Forelimb muscle (tissue), 1 donor: ENCODE measurements around the gene HIP1R. TPM values are rescaled to one million over a fixed set of nuclear protein-coding genes. Genes with fewer than 3 reads are reported as not detected.

Source experiments
- DNase-seq: peaks from one replicate; pipeline ENCODE4 v3.0.0-alpha.2; 2013; ENCODE audit warnings: low read depth
- polyA plus RNA-seq: library from polyadenylated mRNA; unstranded; fragments of 120-200 nt; gene quantifications from one replicate; pipeline ENCODE4 v1.2.1, GENCODE V29; 2013; ENCODE audit not compliant: insufficient read length

HIP1R gene
- polyA plus RNA-seq, 1 donor, result 7.1 TPM

DNA sequence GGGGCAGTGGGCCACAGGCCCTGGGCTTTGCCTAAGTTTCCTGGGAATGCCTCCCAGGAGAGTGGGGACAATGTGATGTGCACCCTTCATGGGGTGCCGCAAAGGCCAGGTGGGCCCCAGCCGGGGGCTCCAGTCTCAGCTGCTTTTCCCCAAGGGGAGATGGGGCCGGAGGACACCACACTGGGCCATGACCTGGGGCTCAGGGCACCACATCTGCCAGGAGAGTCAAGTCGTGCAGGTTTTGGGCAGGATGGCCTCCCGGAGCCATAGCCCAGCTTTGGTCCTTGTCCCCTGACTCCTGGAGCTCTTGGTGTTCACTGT, 12.2 kb downstream of the HIP1R start:
- no peak for DNase-seq

DNA sequence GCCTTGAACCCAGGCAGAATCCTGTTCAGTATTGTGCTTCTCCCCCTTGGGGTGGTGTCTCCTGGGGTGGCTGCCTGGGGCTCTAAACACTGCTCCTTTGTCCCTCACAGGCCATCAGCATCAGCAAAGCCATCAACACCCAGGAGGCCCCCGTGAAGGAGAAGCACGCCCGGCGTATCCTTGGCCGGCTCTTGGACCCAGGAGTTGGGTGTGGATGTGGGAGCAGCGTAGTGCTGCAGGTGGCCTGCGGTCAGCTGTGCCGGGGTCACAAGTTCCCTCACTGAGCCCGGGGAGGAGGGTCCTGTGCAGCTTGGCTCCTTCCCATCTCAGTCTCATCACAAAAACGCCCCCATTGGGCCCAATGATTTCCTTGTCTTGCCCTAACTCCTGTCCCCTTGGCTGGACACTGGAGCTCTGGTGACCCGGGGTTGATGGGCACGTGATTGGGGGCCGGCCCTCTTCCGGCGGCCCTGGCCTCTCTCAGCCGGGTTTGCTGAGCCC, 12.7 kb downstream of the HIP1R start:
- no peak for DNase-seq

DNA sequence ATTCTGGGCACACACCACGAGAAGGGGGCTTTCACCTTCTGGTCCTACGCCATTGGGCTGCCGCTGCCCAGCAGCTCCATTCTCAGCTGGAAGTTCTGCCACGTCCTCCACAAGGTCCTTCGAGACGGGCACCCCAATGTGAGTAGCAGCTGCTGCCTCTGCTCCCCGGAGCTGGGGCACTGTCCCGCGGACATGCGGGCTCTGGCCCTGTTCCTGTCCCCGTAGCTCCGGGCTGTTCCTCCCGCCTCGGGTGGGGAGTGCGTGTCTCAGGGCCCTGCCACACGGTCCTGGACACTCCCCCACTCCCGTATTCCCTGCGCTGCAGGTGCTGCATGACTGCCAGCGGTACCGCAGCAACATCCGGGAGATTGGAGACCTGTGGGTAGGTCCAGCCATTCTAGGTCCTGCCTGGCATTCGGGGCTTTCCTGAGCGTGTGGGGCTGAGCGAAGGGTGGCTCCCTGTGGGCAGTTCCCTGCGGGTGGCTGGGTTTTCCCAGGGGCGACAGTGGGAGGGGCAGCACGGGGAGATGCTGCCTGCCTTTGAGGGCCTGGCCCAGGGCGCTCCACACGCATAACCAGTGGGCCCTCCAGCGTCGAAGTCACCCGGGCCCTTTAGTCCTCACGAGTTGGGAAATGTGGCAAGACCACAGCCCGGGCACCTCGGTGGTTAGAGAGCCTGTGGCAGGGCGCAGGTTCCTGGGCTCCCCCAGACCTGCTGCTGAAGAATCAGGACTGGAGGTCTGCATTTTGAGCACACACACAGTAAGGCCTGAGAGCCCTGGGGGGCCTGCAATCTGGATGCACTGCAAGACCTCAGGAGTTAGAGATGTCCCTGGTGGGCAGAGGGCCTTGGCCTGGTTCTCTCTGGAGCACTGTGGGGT, 13.5 kb downstream of the HIP1R start:
- DNase-seq, result no peak

DNA sequence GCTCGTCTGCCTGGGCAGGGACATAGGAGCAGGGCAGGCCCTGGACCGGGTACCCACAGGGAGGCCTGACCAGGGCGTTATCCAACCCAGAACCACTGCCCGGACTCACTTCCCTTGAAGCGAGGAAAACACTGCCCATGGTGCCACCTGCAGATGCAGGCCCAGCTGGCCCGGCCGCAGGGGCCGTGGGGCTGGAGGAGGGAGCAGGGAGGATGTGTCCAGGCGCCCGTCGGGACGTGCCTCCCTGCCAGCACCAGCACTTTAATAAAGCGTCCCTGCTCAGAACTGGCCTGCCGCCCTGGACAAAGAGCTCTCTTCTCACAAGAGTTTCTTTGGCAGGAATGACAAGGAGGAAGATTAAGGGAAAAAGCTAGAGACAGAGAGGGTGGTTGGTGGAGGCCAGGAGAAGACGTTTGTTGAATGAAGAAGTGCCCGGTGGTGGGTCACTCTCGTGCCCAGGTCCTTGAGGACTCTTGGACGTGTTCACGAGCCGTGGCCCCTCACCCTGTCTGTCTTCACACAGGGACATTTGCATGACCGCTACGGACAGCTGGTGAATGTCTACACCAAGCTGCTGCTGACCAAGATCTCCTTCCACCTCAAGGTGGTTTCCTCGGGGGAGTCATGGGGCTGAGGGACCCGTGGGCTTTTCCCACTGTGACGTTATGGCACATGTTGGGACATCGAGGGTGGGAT, 14.2 kb downstream of the HIP1R start:
- DNase-seq, result no peak

DNA sequence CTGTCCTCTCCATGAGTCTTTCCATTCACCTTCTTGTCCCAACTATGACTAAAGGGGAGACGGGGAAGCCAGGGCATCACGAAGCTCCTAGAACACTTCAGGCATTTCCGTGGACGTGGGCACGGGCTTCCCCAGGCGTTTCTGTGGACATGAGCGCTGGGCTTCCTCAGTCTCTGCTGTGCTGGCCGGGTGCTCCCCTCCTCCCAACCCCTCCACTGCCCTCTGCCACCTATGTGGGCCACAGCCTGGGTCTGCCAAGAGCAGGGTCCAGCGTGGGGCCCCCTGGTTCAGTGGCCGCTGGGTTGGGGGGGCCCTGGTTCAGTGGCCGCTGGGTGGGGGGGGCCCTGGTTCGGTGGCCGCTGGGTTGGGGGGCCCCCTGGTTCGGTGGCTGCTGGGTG, 14.8 kb downstream of the HIP1R start:
- no peak for DNase-seq

DNA sequence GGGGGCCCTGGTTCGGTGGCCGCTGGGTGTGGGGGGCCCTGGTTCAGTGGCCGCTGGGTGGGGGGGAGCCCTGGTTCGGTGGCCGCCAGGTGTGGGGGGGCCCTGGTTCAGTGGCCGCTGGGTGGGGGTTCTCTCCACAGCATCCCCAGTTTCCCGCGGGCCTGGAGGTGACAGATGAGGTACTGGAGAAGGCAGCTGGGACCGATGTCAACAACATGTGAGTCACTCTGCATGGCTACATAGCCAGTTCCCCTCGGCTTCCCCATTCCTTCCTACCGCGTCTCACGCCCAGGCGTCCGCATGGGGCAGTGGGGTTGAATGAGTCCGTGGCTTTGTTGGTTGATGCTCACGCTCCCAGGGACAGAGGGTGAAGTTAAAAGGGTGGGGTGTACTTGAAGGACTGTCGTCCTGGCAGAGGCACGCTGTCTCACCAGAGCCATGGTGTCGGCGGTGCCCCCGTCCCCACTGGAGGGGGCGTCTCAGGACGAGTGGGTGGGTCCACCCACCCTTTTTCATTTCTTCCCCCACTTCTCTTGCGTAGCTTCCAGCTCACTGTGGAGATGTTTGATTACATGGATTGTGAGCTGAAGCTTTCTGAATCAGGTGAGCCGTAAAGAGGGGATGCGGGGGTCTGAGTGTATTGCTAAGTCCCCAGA, 15.6 kb downstream of the HIP1R start:
- no peak for DNase-seq

DNA sequence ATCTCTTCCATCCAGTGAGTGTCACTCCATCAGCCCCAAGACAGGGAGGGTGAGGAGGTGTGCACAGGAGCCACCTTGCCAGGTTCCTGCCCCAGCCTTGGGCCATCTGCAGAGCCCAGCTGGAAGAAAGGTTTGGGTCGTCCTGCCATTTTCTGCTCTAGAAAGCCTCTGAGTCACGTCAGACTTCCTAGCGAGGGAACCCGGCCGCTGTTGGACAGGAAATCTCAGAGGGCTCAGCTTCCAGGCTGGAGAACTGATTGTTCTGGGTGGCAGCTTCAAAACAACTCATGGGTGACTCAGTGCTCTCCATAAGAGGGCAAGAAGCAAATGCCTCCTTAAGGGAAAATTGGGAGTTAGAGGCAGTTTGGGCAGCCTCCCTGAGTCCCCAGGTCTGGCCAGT, 16.6 kb downstream of the HIP1R start:
- DNase-seq, result no peak

DNA sequence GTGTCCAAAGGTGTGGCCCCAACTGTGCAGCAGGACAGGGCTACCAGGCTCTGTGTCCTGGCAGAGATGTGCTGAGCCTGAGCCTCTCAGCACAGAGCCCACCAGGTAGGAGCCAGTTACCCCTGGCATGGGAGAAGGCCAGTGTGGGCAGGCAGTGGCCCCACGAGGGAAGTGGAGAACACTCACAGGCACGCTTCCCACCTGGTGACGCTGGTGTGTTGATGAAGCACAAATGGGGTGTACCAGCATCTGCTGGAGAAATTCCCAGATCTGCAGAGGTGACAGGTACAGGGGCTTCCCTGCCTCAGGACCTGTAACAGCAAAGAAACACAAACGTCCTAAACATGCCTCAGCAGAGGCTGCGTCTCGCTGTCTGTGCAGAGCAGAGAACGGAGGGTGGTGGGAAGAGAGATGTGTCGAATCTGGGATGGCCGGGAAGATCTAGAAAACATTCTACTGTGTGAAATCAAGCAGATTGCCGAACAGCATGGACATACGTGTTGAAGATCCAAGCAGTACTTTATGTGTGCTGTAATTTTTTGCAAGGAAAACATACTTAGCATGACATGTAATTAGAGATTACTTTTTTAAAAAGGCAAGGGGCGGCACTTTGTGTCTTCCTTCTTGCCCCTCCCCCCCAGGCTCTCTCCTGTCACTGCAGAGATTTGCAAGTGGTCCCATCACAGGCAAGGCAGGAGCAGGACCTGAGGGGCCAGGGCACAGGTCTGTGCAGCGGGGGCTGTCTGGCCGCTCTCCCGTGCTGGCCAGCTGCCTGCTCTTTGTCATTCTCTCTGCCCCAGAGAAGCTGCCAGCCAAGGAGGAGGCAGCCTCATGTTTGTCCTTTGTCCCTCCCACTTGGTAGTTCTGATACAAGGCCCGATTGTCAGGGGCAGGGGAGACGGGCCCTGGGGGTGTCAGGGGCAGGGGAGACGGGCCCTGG, 17.3 kb downstream of the HIP1R start:
- no peak for DNase-seq

DNA sequence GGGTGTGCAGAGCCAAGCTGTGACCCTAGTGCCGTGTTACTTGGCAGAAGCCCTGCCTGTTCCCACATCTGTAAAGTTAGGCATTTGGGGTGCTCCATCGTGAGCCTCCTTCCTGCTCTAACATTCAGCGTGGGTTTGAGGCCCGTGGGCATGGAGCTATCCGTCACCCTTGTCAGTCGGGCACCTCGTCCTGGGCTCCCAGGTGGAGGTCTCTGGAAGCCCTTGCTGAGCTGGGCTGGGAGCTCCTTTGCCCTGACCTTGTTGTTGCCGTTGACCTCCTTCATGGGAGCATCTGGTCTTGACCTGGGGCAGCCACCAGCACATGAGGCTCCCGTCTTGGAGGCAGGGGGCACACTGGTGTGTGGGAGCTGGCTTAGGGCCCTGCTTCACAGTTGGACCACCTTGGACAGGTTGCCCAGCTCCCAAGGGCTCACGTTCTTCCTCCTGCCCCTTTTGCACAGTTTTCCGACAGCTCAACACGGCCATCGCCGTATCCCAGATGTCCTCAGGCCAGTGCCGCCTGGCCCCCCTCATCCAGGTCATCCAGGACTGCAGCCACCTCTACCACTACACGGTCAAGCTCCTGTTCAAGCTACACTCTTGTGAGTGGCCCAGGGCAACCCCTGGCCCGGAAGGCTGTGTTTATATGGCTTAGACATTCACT, 18.5 kb downstream of the HIP1R start:
- DNase-seq, result no peak

DNA sequence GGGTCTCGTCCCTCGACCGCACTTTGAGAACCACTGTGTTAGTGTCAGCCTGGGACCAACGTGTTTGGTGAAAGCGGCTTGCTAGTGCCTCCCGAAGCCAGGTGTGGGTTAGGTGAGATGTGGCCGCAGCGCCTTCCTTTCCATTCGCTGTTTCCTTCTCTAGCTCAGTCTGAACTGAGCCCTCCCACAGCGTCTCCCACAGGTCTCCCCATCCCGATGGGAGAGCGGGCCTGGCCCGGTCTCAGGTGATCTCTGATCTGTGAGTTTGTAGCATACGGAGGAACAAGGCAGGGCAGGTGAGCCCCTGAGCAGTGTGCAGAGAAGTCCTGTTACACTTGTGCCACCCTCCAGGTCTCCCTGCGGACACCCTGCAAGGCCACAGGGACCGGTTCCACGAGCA, 19.3 kb downstream of the HIP1R start:
- no peak for DNase-seq

DNA sequence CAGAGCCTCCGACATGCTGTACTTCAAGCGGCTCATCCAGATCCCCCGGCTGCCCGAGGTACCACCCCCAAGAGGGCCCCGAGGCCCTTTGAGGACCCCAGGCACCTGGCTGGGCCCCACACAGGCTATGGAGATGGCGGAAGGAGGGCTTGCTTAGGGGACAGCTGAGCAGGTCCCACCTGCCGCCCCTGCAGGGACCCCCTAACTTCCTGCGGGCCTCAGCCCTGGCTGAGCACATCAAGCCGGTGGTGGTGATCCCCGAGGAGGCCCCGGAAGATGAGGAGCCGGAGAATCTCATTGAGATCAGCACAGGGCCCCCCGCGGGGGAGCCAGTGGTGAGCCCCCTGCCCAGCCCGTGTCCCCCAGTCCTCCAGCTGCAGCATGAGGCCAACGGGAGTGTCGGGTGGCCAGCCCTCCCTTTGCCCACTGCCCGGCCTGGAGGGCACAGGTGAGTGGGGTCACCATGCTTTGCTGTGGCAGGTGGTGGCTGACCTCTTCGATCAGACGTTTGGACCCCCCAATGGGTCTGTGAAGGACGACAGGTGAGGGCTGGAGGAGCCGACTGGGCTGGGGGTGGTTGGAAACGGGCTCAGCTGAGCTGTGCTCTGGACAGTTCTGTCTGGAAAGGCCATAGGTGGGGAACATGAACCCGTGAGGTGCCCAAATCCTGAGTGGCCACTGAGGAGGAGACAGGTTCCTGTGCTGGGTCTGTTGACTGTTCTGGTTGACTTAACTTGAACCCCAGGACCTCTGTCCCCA, 20.0 kb downstream of the HIP1R start:
- DNase-seq, result no peak

DNA sequence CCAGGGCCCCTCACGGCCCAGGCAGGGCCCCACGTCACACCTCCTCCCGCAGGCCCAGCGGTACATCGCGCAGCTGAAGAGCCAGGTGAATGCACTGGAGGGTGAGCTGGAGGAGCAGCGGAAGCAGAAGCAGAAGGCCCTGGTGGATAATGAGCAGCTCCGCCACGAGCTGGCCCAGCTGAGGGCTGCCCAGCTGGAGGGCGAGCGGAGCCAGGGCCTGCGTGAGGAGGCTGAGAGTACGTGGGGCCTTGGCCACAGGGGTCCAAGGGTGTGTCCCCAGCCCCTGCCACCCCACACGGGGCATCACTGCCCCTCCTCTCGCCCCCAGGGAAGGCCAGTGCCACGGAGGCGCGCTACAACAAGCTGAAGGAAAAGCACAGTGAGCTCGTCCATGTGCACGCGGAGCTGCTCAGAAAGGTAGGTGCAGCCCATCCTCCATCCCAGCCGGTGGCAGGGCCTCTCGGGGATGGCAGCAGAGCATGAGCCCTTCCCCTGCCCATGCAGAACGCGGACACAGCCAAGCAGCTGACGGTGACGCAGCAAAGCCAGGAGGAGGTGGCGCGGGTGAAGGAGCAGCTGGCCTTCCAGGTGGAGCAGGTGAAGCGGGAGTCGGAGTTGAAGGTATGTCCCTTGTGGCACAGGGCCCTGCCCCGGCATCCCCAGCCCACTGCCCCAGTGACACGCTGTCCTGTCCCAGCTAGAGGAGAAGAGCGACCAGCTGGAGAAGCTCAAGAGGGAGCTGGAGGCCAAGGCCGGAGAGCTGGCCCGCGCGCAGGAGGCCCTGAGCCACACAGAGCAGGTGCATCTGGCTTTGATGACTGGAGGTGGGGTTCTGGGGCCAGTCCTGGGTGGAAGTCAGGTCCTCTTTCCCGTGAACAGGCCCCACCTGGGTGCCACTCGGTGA, 20.9 kb downstream of the HIP1R start:
- DNase-seq, result no peak

DNA sequence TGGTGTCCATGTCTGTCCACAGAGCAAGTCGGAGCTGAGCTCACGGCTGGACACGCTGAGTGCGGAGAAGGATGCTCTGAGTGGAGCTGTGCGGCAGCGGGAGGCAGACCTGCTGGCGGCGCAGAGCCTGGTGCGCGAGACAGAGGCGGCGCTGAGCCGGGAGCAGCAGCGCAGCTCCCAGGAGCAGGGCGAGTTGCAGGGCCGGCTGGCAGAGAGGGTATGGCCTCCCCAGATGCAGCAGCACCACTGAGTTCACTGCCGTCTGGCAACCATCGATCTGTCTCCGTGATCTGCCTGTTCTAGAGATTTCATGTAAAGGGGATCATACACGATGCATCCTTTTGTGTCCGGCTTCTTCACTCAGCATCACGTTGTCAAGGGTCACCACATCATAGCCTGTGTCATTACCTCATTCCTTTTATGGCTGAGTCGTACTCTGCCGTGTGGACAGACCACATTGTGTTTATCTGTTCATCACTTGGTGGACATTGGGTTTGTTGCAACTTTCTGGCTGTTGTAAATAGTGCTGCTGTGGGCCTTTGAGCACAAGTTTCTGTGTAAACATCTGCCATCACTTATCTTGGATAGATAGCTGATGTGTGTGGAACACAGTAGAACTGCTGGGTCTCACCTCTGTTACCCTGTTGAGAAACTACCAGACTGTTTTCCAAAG, 21.9 kb downstream of the HIP1R start:
- DNase-seq, result no peak

DNA sequence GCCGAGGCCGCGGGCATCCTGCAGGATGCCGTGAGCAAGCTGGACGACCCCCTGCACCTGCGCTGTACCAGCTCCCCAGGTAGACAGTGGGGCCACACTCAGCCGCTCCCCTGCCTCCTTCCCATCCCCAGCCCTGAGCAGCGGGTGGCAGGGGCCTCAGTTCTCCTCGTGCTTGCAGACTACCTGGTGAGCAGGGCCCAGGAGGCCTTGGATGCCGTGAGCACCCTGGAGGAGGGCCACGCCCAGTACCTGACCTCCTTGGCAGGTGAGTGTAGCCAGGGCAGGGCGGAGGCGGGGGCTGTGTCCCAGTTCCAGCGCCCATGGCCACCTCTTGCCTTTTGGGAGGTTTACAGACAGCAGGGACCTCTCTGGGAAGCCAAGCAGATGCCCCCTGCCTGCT, 22.9 kb downstream of the HIP1R start:
- DNase-seq, result no peak

DNA sequence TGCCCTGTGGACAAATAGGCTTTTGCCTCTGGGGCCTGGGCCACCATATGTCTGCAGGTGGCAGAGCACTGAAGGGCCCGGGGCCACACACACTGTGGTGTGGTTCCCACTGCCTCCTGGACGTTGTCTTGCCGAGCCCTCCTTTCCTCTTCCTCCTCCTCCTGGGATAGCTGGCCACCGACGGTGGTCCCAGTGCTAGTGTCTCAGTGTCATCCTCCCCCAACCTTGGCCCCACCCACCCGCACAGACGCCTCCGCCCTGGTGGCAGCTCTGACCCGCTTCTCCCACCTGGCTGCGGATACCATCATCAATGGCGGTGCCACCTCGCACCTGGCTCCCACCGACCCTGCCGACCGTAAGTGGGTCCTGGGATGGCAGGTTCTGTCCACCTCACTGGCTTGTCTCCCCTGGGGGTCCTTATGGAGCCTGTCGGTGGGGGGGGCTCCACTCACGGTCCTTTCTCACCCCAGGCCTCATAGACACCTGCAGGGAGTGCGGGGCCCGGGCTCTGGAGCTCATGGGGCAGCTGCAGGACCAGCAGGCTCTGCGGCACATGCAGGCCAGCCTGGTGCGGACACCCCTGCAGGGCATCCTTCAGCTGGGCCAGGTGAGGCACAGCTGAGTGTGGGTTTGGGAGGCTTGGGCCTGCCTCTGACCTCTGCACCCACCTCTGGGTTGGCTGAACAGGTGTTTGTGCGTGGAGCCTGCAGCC, 23.5 kb downstream of the HIP1R start:
- DNase-seq, result no peak

DNA sequence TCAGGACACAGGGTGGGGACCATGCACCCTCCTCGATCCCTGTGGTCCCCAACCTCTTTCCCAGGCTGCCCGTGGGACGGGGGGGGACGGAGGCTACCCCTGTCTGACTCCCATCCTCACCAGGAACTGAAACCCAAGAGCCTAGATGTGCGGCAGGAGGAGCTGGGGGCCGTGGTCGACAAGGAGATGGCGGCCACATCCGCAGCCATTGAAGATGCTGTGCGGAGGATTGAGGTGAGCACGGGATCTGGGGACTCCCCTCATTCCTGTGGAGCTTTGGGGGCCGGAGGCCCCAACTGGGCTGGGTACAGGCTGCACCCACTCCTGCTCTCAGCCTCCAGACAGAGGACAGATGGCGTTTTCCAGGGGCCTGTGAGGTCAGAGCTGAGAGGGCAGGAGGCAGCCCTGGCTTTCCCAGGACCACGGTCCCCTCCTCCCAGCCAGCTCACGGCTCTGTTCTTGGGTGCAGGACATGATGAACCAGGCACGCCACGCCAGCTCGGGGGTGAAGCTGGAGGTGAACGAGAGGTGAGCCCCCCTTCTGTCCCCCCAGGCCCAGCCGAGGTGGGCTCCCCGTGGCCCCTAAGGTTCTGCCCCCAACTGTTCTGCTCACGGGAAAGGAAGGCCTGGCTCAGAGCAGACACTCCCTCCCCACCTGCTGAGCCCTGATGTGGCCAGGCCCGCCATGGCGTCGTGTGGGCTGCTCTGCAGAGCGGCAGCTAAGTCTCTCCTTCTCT, 24.2 kb downstream of the HIP1R start:
- DNase-seq, result no peak
